RWPE2 (cell line): Measurements from ENCODE around the gene PRKCE.

Experiments
- ATAC-seq: fragments of 200-7000 bp; cut with Tn5 transposase; 3 replicates; pipeline ENCODE4 v1.9.1; 2021; ENCODE audit warnings: low read depth
- DNase-seq: peaks from one replicate; pipeline ENCODE4 v3.0.0-alpha.2; 2020; ENCODE audit warnings: low spot score
- H3K27ac ChIP-seq: fragments of 450-650 bp; 2 replicates; pipeline ENCODE4 v1.5.1; 2017; ENCODE audit warnings: mild to moderate bottlenecking; ENCODE audit not compliant: poor library complexity, severe bottlenecking
- H3K27me3 ChIP-seq: fragments of 250-450 bp; sonication (Bioruptor Pico); 2 replicates; pipeline ENCODE4 v1.5.1; 2021; ENCODE audit warnings: mild to moderate bottlenecking, moderate library complexity; ENCODE audit not compliant: insufficient read depth, poor library complexity, severe bottlenecking
- H3K36me3 ChIP-seq: fragments of 250-450 bp; sonication (Bioruptor Pico); 2 replicates; pipeline ENCODE4 v1.5.1; 2020; ENCODE audit warnings: low read depth, mild to moderate bottlenecking, moderate library complexity
- H3K4me1 ChIP-seq: fragments of 250-450 bp; sonication (Bioruptor Pico); 2 replicates; pipeline ENCODE4 v1.5.1; 2021; ENCODE audit warnings: mild to moderate bottlenecking, moderate library complexity; ENCODE audit not compliant: insufficient read depth, poor library complexity, severe bottlenecking
- H3K4me3 ChIP-seq: fragments of 250-450 bp; sonication (Bioruptor Pico); 2 replicates; pipeline ENCODE4 v1.5.1; 2021; ENCODE audit warnings: mild to moderate bottlenecking, moderate library complexity; ENCODE audit not compliant: severe bottlenecking
- H3K9me3 ChIP-seq: fragments of 250-450 bp; sonication (Bioruptor Pico); 2 replicates; pipeline ENCODE4 v1.5.1; 2021; ENCODE audit warnings: mild to moderate bottlenecking, moderate library complexity; ENCODE audit not compliant: severe bottlenecking
- CTCF ChIP-seq: fragments of 450-650 bp; IDR thresholded peaks from one replicate; pipeline ENCODE4 v1.5.1; 2017; ENCODE audit warnings: mild to moderate bottlenecking, moderate library complexity; ENCODE audit not compliant: poor library complexity, severe bottlenecking

The PRKCE gene

GRCh38 chr2:45649858-45650811 lies 1.3 kb upstream of the PRKCE start:
- H3K4me3 ChIP-seq: peak overlapping the region; percentile 87
- no peaks in the 10 kb centered on the region for H3K9me3 ChIP-seq
- TF ChIP-seq CTCF: no peak
- no peaks in the 10 kb centered on the region for H3K27me3 ChIP-seq
- ATAC-seq (peak; percentile 47), DNase-seq (no peak)
- peak overlapping the region; percentile 63 for H3K27ac ChIP-seq
- peaks cover 3% of the 10 kb centered on the region for H3K4me1 ChIP-seq
- no peaks in the 10 kb centered on the region for H3K36me3 ChIP-seq

GRCh38 chr2:45650851-45651414 lies 542 bp upstream of the PRKCE start:
- Histone ChIP-seq H3K36me3 (no peaks in the 10 kb centered on the region), H3K4me3 (peak overlapping the region; percentile 87), H3K9me3 (no peaks in the 10 kb centered on the region), H3K27me3 (no peaks in the 10 kb centered on the region), H3K4me1 (peaks cover 3% of the 10 kb centered on the region), H3K27ac (peak overlapping the region; percentile 63)
- ATAC-seq (peak; percentile 76), DNase-seq (peak; percentile 83)
- TF ChIP-seq CTCF: peak; percentile 75

GRCh38 chr2:45652090-45653031 lies 886 bp downstream of the PRKCE start:
- peak; percentile 61 for DNase-seq
- peak overlapping the region; percentile 87 for H3K4me3 ChIP-seq
- no peaks in the 10 kb centered on the region for H3K36me3 ChIP-seq
- H3K9me3 ChIP-seq: no peaks in the 10 kb centered on the region
- TF ChIP-seq CTCF: no peak
- no peak for ATAC-seq
- H3K4me1 ChIP-seq: peaks cover 3% of the 10 kb centered on the region
- no peaks in the 10 kb centered on the region for H3K27me3 ChIP-seq
- H3K27ac ChIP-seq: no peak overlapping the region

GRCh38 chr2:45653122-45653913 lies 1.8 kb downstream of the PRKCE start:
- ATAC-seq (no peak), DNase-seq (no peak)
- no peak overlapping the region for H3K27ac ChIP-seq
- H3K36me3 ChIP-seq: no peaks in the 10 kb centered on the region
- H3K27me3 ChIP-seq: no peaks in the 10 kb centered on the region
- peak overlapping the region; percentile 87 for H3K4me3 ChIP-seq
- no peak for TF ChIP-seq CTCF
- no peaks in the 10 kb centered on the region for H3K9me3 ChIP-seq
- peaks cover 3% of the 10 kb centered on the region for H3K4me1 ChIP-seq
